Breast epithelium (tissue), 3 donors: ENCODE measurements around the gene WNT7B.

Experiments
- POLR2A ChIP-seq: fragments of 450-650 bp; IDR thresholded peaks from one replicate; pipeline ENCODE4 v1.6.1; 2016; ENCODE audit warnings: antibody characterized with exemption, mild to moderate bottlenecking, moderate library complexity
- TF ChIP-seq, protein P1 (sequence below), 3 donors: fragments of 450-650 bp; IDR thresholded peaks; one replicate each; pipeline ENCODE4 v1.5.1; 2016 to 2017; ENCODE audit warnings: antibody characterized with exemption in 3 of 3, mild to moderate bottlenecking in 3 of 3, moderate library complexity in 3 of 3

DNA sequence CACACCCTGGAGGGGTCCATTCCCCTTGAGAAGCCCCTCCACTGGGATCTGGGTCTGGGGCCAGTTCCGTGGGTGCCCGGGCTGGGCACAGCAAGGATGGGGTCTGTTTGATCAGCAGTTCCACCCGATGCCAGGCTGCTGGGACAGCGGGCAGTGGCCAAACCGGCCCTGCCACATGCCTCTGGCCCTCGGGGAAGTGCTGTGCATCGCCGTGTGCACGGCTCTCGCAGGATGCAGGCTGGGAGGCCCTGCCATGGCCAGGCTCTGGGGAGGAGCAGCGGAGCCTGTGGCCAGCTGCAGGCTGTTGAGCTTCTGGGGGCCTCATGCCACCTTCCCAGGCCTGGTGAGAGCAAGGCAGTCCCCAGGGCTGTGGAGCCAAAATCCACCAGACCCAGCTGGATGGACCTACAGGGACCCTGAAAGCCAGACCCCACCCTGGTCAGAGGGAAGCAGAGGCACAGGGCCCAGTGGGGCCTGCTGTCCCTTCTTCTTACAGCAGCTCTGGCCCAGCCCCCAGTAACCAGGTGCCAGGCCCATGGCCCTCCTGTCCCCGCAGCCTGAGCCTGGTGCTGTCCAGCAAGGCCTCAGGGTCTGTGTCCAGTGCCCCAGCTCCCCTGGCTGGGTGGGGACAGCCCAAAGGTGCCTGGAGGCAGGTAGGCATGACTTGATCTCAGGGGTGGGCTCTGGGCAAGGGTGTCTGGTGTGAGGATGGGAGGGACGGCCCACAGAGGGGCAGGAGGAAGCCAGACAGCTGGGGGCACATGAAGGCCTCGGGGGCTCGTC lies 57.3 kb downstream of the WNT7B start:
- TF ChIP-seq, protein P1, sequence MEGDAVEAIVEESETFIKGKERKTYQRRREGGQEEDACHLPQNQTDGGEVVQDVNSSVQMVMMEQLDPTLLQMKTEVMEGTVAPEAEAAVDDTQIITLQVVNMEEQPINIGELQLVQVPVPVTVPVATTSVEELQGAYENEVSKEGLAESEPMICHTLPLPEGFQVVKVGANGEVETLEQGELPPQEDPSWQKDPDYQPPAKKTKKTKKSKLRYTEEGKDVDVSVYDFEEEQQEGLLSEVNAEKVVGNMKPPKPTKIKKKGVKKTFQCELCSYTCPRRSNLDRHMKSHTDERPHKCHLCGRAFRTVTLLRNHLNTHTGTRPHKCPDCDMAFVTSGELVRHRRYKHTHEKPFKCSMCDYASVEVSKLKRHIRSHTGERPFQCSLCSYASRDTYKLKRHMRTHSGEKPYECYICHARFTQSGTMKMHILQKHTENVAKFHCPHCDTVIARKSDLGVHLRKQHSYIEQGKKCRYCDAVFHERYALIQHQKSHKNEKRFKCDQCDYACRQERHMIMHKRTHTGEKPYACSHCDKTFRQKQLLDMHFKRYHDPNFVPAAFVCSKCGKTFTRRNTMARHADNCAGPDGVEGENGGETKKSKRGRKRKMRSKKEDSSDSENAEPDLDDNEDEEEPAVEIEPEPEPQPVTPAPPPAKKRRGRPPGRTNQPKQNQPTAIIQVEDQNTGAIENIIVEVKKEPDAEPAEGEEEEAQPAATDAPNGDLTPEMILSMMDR (IDR thresholded peaks at IDR 0.05) = no peak
- TF ChIP-seq POLR2A = no peak
